Sigmoid colon (tissue), 4 donors: ENCODE measurements around the gene ADCY1.

Experiments
- EP300 ChIP-seq, 4 donors: sonication (generic); formaldehyde crosslinking; IDR thresholded peaks; one replicate each; pipeline ENCODE4 v1.6.1; 2017; ENCODE audit warnings: antibody characterized with exemption in 4 of 4
- POLR2A ChIP-seq, 2 donors: fragments of 450-650 bp; IDR thresholded peaks; one replicate each; pipeline ENCODE4 v1.6.1; 2016; ENCODE audit warnings: antibody characterized with exemption in 2 of 2, mild to moderate bottlenecking in 2 of 2, moderate library complexity in 2 of 2
- POLR2AphosphoS5 ChIP-seq, 4 donors: sonication (generic); formaldehyde crosslinking; IDR thresholded peaks; one replicate each; pipeline ENCODE4 v1.6.1; 2017; ENCODE audit warnings: antibody characterized with exemption in 4 of 4
- TF ChIP-seq, protein P1 (sequence below), 4 experiments: fragments of 450-650 bp in 3 of 4; fragments of 200-600 bp in 1 of 4; IDR thresholded peaks; one replicate each; pipeline ENCODE4 v1.5.1; 2016 to 2019; ENCODE audit warnings: antibody characterized with exemption in 4 of 4, mild to moderate bottlenecking in 3 of 4, moderate library complexity in 2 of 4

GRCh38 chr7:45585628-45586027, 11.5 kb downstream of the ADCY1 start:
- TF ChIP-seq, protein P1, sequence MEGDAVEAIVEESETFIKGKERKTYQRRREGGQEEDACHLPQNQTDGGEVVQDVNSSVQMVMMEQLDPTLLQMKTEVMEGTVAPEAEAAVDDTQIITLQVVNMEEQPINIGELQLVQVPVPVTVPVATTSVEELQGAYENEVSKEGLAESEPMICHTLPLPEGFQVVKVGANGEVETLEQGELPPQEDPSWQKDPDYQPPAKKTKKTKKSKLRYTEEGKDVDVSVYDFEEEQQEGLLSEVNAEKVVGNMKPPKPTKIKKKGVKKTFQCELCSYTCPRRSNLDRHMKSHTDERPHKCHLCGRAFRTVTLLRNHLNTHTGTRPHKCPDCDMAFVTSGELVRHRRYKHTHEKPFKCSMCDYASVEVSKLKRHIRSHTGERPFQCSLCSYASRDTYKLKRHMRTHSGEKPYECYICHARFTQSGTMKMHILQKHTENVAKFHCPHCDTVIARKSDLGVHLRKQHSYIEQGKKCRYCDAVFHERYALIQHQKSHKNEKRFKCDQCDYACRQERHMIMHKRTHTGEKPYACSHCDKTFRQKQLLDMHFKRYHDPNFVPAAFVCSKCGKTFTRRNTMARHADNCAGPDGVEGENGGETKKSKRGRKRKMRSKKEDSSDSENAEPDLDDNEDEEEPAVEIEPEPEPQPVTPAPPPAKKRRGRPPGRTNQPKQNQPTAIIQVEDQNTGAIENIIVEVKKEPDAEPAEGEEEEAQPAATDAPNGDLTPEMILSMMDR (IDR thresholded peaks at IDR 0.05), result no peak
- TF ChIP-seq POLR2AphosphoS5 (IDR thresholded peaks at IDR 0.05) (no peak), POLR2A (IDR thresholded peaks at IDR 0.05) (no peak), EP300 (IDR thresholded peaks at IDR 0.05) (no peak)
